ENCODE results near the gene MYH10. TPM values are rescaled to one million over a fixed set of nuclear protein-coding genes. Genes with fewer than 3 reads are reported as not detected.

Gene MYH10
- total and polyA plus RNA-seq, 2 experiments from 2014 or later: 75.6 to 87.8 TPM

DNA sequence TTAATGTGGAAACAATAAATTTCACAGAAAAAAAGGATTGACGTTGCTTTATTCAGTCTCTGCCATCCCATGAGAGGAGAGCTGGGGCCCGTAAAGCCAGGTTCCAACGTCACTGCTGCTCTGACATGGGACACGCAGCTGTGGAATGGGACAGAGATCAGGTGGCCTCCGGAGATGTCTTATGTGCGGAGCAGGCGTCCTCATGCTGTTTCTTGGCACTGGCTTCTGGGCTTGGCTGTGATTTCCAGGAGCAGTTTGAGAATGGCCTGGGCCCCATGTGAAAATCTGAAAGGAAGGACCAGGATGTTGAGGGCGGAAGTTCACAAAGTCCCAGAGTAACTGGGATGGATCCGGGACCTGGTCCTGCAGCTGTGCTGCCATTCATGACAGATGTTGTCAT lies 162.4 kb downstream of the MYH10 start:
- no peak overlapping the region for H3K27ac ChIP-seq
- H3K4me2 ChIP-seq: no peak overlapping the region
- no peak overlapping the region for H3K4me3 ChIP-seq
- H3K4me1 ChIP-seq (ENCODE audit: insufficient read depth): peaks cover 15% of the 10 kb centered on the region
- H4K20me1 ChIP-seq (ENCODE audit: insufficient read depth, poor library complexity, severe bottlenecking): peaks cover 39% of the 10 kb centered on the region
- H2AFZ ChIP-seq: no peak overlapping the region
- WGBS (ENCODE audit: low lambda C conversion rate, missing lambda C conversion rate): 85% methylated on average over 9 of the region's 9 CpGs
- no peaks in the 10 kb centered on the region for H3K9me2 ChIP-seq (replicated peaks; ENCODE audit: insufficient read depth)
- no peaks in the 10 kb centered on the region for H3K36me3 ChIP-seq (replicated peaks; ENCODE audit: insufficient read depth, low read depth)
- H3K27me3 ChIP-seq: no peaks in the 10 kb centered on the region
- TF ChIP-seq, protein P1, sequence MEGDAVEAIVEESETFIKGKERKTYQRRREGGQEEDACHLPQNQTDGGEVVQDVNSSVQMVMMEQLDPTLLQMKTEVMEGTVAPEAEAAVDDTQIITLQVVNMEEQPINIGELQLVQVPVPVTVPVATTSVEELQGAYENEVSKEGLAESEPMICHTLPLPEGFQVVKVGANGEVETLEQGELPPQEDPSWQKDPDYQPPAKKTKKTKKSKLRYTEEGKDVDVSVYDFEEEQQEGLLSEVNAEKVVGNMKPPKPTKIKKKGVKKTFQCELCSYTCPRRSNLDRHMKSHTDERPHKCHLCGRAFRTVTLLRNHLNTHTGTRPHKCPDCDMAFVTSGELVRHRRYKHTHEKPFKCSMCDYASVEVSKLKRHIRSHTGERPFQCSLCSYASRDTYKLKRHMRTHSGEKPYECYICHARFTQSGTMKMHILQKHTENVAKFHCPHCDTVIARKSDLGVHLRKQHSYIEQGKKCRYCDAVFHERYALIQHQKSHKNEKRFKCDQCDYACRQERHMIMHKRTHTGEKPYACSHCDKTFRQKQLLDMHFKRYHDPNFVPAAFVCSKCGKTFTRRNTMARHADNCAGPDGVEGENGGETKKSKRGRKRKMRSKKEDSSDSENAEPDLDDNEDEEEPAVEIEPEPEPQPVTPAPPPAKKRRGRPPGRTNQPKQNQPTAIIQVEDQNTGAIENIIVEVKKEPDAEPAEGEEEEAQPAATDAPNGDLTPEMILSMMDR (IDR thresholded peaks at IDR 0.05; ENCODE audit: poor library complexity): no peak
- TF ChIP-seq EZH2phosphoT487 (IDR thresholded peaks at IDR 0.05; ENCODE audit: low read depth, severe bottlenecking, unreplicated experiment): no peak
- no peak for TF ChIP-seq EZH2 (IDR thresholded peaks at IDR 0.05; ENCODE audit: borderline replicate concordance)
- DNase-seq (ENCODE audit: low spot score): no peak
- H3K79me2 ChIP-seq: peaks cover 28% of the 10 kb centered on the region
- no peaks in the 10 kb centered on the region for H3K9me3 ChIP-seq (ENCODE audit: low read depth)

DNA sequence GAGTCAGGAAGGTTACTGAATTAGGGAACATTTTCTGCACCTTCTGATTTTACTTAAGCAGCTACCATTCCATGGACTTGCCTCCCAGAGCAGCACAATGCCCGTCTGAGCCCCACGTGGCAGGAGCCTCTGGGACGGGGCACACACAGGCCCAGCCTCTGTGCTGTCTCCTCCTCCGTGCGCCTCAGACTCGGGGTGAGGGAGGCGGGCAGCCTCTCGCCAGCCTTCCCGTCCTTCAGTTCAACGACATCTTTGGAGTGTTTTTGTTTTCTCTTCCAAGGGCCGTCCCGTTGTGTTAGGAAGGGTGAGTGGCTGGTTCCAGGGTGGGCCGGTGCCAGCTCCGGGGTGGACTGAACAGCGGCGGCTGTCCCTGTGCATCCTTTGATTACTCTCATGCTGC lies 163.0 kb downstream of the MYH10 start:
- no peak for DNase-seq (ENCODE audit: low spot score)
- Histone ChIP-seq H4K20me1 (ENCODE audit: insufficient read depth, poor library complexity, severe bottlenecking) (peaks cover 42% of the 10 kb centered on the region), H3K79me2 (peaks cover 34% of the 10 kb centered on the region), H3K4me3 (no peak overlapping the region), H3K4me2 (no peak overlapping the region), H3K27me3 (no peaks in the 10 kb centered on the region), H3K9me2 (replicated peaks; ENCODE audit: insufficient read depth) (no peaks in the 10 kb centered on the region), H3K9me3 (ENCODE audit: low read depth) (no peaks in the 10 kb centered on the region), H3K4me1 (ENCODE audit: insufficient read depth) (peaks cover 15% of the 10 kb centered on the region), H2AFZ (no peak overlapping the region), H3K36me3 (replicated peaks; ENCODE audit: insufficient read depth, low read depth) (no peaks in the 10 kb centered on the region), H3K27ac (peak overlapping the region; percentile 34)
- 74% methylated on average over 16 of the region's 16 CpGs for WGBS (ENCODE audit: low lambda C conversion rate, missing lambda C conversion rate)
- TF ChIP-seq EZH2 (IDR thresholded peaks at IDR 0.05; ENCODE audit: borderline replicate concordance): no peak
- TF ChIP-seq, protein P1 (IDR thresholded peaks at IDR 0.05; ENCODE audit: poor library complexity): no peak
- TF ChIP-seq EZH2phosphoT487 (IDR thresholded peaks at IDR 0.05; ENCODE audit: low read depth, severe bottlenecking, unreplicated experiment): no peak

DNA sequence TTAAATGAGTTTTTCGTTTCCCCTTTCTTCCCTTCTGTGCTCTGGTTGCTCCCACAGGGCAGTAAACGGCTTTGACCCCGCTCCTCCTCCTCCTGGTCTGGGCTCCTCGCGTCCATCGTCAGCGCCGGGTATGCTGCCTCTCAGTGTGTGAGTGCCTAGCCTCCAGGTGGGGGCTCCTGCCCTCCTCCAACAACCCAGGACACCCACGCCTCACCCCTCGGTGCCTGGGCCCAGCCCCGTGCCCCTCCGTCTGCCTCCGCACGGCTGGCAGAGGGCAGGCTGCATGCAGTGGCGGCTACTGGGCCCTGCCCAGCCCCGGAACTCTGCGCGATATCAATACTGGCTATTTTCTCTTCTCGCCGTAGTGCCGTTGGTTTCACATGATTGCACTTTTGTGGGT lies 163.7 kb downstream of the MYH10 start:
- no peaks in the 10 kb centered on the region for H3K9me3 ChIP-seq (ENCODE audit: low read depth)
- H3K27me3 ChIP-seq: no peaks in the 10 kb centered on the region
- peaks cover 41% of the 10 kb centered on the region for H3K79me2 ChIP-seq
- WGBS (ENCODE audit: low lambda C conversion rate, missing lambda C conversion rate): 94% methylated on average over 21 of the region's 21 CpGs
- DNase-seq (ENCODE audit: low spot score): no peak
- H2AFZ ChIP-seq: no peak overlapping the region
- no peak overlapping the region for H3K27ac ChIP-seq
- no peaks in the 10 kb centered on the region for H3K9me2 ChIP-seq (replicated peaks; ENCODE audit: insufficient read depth)
- peaks cover 15% of the 10 kb centered on the region for H3K4me1 ChIP-seq (ENCODE audit: insufficient read depth)
- peaks cover 42% of the 10 kb centered on the region for H4K20me1 ChIP-seq (ENCODE audit: insufficient read depth, poor library complexity, severe bottlenecking)
- H3K4me3 ChIP-seq: no peak overlapping the region
- TF ChIP-seq, protein P1 (IDR thresholded peaks at IDR 0.05; ENCODE audit: poor library complexity): no peak
- TF ChIP-seq EZH2phosphoT487 (IDR thresholded peaks at IDR 0.05; ENCODE audit: low read depth, severe bottlenecking, unreplicated experiment) (no peak), EZH2 (IDR thresholded peaks at IDR 0.05; ENCODE audit: borderline replicate concordance) (no peak)
- H3K4me2 ChIP-seq: no peak overlapping the region
- H3K36me3 ChIP-seq (replicated peaks; ENCODE audit: insufficient read depth, low read depth): no peaks in the 10 kb centered on the region

DNA sequence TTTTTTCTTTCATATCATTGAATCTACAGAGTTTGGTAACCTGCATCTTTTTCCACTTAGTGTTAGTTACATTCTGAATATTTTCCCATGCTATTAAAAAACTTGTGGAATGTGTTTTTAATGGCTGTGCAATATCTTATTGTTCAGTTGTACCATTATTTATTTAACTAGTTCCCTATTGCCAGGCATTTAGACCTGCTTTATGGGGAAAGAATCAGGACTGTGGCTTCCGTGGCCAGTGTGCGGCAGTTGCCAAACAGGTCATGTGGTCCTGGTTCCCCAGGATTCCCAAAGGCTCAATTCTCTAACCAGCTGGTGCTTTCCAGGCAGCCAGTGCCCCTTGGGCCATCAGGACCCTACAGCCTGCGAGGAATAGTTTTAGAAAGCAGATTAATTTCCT lies 164.1 kb downstream of the MYH10 start:
- DNase-seq (ENCODE audit: low spot score): no peak
- no peaks in the 10 kb centered on the region for H3K36me3 ChIP-seq (replicated peaks; ENCODE audit: insufficient read depth, low read depth)
- peaks cover 15% of the 10 kb centered on the region for H3K4me1 ChIP-seq (ENCODE audit: insufficient read depth)
- H3K4me2 ChIP-seq: no peak overlapping the region
- no peak overlapping the region for H3K4me3 ChIP-seq
- no peaks in the 10 kb centered on the region for H3K9me3 ChIP-seq (ENCODE audit: low read depth)
- peaks cover 45% of the 10 kb centered on the region for H3K79me2 ChIP-seq
- no peak overlapping the region for H2AFZ ChIP-seq
- 82% methylated on average over 3 of the region's 3 CpGs for WGBS (ENCODE audit: low lambda C conversion rate, missing lambda C conversion rate)
- no peak overlapping the region for H3K27ac ChIP-seq
- no peaks in the 10 kb centered on the region for H3K9me2 ChIP-seq (replicated peaks; ENCODE audit: insufficient read depth)
- H3K27me3 ChIP-seq: no peaks in the 10 kb centered on the region
- peaks cover 42% of the 10 kb centered on the region for H4K20me1 ChIP-seq (ENCODE audit: insufficient read depth, poor library complexity, severe bottlenecking)
- TF ChIP-seq EZH2 (IDR thresholded peaks at IDR 0.05; ENCODE audit: borderline replicate concordance) (no peak), EZH2phosphoT487 (IDR thresholded peaks at IDR 0.05; ENCODE audit: low read depth, severe bottlenecking, unreplicated experiment) (no peak)
- TF ChIP-seq, protein P1 (IDR thresholded peaks at IDR 0.05; ENCODE audit: poor library complexity): no peak
